Activated CD8-positive, alpha-beta memory T cell treated with anti-CD3 and anti-CD28 coated beads for 24 hours (primary cell): ENCODE data around the gene CACNA1A.
A peak's percentile ranks its signal among the peaks of the same experiment; 100 is the strongest.
"Not testable (repeated sequence)": the region's sequence is repeated elsewhere in the genome, so short reads cannot be mapped to it uniquely, and the experiment has no call there.

Experiments
- DNase-seq: peaks from one replicate; pipeline ENCODE4 v3.0.0-alpha.2; 2020

CACNA1A gene

DNA sequence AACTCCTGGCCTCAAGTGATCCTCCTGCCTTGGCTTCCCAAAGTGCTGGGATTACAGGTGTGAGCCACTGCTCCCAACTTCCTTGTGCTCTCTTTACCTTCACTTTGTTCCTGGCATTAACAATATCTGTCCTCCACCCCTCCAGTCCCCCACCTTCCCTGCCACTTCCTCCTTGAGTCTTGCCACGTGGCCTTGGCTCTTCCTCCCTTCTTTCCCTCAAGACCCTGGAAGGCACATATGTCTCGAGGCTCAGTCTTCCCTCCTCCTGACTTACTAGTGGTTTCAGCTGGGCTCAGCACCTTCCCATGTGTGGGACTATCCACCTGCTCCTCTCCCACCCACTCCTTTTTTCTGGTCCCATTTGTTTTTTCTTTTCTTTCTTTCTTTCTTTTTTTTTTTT, 285.4 kb downstream of the CACNA1A start:
- no peak for DNase-seq

DNA sequence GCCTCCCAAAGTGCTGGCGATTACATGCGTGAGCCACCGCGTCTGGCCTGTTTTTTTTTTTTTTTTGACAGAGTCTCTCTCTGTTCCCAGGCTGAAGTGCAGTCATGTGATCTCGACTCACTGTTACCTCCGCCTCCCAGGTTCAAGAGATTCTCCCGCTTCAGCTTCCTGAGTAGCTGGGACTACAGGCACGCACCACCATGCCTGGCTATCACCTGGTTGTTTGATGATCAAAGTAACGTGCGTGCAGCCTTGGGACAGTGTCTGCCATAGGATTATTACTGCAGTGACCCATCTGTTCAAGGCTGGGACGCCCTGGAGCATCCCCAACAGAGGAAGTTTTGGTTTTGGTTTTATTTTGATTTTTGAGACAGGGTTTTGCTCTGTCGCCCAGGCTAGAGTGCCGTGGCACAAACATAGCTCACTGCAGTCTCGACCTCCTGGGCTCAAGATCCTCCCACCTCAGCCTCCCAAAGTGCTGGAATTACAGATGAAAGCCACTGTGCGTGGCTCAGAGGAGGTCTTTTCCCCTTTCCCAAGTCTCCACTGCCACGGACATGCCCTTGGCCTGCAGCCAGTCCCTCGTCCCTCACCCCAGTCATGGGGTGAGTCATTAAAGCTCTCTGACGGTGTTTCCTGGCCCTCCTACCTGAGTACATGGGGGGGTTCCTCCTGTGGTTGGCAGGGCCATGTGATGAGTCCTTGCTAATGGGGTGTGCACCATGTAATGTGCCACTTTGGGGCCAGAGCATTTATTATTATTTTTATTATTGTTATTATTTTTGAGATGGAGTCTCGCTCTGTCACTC, 290.5 kb downstream of the CACNA1A start:
- DNase-seq = peak; percentile 67

DNA sequence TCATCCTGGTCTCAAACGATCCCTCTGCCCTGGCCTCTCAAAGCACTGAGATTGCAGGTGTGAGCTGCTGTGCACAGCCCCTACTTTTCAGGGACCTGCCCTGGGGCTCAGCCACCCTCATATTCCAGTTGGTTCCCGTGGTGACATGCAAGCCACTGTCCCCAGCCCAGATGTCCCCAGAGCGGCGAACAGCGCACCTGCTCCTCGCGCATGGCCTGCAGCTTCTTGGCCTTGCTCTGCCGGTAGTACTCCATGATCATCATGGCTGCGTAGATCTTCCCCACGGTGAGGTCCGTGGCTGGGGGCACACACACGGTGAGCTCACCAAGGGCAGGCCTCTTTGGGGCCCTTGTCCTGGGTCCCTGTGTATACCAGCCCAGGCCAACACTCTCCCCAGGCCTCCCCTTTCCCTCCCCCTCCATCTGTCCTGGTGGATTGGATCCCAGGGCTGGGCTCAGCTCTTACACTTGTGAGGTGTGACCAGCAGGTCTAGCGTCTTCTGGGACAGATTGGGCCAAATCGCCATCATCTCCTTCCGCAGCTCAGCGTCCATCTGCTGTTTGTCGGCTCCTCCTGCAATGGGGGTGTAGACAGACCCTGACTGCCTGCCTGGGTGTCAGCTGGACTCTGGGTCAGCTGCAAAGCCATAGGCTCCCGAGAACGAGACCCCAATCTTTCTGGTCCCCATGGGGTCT, 292.1 kb downstream of the CACNA1A start:
- no peak for DNase-seq

DNA sequence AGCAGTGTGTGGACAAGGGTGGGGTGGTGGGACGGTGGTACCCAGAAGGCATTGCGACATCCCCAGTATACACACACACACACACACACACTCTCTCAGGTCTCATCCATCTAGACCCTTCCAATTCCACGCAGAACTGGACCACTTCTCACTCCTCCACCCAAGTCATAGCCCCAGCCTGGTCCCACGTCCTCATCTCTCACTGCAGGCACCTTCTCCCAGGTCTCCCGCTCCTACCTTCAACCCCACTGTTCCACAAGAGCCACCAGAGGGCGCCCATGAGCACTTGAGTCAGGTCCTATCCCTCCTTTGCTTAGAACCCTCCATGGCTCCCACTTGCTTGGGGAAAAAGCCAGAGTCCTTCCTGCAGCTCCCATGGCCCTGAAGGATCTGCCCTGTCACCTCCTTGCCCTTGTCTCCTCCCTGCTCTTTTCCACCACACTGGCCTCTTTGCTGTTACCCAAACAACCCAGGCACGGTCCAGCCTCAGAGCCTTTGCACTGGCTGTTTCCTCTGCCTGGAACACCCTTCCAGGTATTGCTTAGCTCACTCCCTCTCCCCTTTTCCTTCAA, 293.4 kb downstream of the CACNA1A start:
- DNase-seq = peak; percentile 88

DNA sequence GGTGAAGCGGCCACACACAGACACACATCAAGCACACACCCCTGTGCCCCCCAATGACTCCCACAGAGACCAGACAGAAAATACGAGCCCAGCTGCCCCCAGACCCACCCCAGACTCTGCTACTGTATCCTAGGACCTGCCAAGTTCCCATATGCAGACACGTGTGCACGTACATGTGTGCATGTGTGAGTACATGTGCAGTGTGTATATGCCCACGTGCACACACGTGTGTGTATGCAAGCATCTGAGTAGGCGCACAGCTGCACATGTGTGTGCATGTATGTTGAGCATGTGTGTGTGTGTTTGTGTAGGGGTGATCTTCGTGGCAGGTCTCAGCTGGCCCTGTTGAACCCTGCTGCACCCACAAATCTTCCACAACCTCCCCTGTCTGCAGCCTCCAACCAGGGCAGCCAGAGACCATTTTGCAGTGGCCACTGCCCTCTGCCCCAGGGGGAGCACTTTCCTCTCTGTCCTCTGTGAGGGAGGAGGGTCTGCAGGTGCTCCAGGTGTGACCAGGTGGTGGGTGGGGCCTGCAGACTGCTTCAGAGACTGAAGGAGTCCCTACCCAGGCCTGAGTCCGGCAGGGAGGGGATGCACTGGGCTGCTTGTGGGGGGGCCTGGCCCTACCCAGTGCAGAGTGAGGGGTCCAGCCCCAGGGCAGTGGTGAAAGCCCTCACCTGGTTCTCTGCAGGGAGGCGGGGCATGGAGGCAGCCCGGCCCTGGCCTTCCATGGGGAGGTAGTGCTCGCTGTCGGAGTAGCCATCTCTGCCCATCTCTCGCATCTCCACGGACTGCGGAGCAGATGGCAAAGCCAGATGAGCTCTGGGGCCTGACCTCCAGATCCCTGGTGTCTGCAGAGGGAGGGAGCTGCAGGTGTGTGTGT, 294.6 kb downstream of the CACNA1A start:
- no peak for DNase-seq

DNA sequence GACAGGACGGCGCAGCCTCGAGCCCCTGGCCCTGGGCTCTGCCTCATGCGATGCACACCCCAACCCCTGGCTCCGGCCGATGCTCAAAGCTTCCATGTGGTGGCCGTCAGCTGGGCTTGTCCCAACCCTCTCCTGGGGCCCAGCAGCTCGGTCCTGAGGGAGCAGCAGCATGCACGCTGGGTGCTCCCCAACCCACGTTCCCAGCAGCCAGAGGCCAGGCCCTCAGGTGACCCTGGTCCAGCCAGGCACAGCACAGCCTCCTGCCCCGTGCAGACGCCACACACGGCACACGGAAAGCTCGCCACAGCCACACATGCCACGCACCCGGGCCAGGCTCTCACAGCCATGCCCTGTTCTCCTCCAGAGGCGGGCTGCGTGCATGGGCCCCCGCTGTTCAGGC, 295.3 kb downstream of the CACNA1A start:
- DNase-seq = no peak

DNA sequence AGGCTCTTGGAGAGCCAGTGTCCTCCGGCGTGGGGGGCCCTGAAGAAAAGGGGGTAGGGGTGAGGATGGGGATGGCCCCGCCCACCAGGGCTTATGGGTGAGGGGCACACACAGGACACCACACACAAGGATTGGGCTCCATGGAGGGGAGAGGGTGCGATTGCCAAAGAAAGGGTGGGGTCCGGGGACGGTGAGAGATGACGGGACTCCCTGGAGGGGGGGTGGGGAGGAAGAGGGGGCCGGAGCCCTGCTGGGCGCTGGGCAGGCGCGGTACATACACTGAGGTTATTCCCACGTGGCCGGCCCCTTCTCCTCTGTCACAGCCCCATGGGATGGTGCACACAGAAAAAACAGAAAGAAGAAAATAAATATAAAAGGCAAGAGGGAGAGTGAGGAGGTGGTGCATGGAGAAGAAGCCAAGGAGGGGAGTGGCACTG, 295.9 kb downstream of the CACNA1A start:
- no peak for DNase-seq

DNA sequence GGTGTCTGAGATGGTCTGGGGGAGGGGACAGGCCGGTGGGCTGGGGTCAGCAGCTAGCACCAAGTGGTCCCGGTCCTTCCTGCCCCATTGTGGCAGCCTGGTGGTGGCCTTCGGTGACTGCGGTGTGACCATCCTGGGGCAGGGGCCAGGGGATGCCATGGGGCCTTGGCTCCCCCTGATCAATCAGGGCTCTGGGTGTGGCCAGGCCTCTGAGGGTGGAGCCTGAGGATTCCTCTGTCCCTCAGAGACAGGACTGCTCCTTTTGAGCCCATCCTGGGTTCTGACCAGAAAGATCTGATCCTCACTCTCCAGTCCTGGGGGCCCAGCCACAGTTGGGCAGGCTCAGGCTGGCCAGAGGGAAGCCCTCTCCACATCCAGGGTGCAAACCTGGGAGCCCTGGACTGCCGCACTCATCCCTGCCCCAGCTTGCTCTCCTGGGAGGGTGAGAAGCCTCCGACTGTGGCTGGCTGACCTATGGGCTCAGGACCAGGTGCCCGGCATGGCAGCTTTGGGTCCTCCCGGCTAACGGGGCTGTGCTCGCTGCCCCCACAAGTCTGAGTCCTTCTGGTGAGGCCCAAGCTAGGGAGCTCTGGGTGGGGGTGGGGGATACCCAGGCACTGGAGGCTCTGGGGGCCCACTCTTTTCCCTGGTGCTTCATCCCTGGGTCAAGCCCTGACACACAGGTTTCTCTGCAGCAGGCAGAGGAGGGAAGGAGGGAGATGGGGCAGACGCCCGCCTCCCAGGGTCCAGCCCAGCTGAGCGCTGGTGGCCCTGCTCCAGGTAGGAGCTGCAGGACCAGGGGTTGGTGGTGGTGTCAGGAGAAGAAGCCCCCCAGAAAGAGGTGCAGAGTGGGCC, 296.6 kb downstream of the CACNA1A start:
- DNase-seq = no peak

DNA sequence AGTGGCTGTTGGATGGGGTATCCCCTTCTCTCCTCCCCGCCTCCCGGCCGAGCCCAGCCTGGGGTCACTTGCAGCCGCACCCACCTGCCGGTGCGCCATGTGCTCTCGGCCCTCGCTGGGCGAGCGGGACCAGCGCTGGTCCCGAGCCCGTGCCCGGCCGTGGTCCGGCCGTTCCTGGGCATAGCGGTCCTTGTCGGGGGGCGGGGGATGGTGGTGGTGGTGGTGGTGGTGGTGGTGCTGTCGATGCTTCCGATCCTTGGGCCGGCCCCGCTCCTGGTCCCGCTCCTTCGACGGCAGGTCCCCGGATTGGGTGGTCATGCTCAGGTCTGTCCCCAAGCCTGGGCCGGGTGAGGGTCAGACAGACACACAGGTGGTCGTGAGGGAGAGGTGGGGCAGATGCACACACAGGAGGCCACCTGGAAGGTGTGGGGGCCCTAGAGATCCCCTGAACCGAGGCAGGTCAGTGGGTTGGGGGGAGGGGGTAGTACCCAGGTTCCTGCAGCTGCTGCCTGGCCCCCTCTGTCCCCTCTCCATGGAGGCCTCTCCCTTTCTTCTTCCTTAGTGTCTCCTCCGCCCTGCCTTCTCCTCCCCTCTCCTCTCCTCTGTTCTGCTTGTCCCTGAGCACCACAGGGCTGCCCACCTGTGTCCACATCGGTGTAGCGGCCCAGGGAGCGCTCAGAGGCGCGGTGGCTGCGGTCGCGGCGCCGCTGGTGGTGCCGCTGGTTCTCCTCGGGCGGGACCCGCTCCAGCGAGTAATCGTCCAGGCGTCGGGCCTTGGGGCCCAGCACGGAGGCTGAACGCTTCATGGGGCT, 297.4 kb downstream of the CACNA1A start:
- no peak for DNase-seq

DNA sequence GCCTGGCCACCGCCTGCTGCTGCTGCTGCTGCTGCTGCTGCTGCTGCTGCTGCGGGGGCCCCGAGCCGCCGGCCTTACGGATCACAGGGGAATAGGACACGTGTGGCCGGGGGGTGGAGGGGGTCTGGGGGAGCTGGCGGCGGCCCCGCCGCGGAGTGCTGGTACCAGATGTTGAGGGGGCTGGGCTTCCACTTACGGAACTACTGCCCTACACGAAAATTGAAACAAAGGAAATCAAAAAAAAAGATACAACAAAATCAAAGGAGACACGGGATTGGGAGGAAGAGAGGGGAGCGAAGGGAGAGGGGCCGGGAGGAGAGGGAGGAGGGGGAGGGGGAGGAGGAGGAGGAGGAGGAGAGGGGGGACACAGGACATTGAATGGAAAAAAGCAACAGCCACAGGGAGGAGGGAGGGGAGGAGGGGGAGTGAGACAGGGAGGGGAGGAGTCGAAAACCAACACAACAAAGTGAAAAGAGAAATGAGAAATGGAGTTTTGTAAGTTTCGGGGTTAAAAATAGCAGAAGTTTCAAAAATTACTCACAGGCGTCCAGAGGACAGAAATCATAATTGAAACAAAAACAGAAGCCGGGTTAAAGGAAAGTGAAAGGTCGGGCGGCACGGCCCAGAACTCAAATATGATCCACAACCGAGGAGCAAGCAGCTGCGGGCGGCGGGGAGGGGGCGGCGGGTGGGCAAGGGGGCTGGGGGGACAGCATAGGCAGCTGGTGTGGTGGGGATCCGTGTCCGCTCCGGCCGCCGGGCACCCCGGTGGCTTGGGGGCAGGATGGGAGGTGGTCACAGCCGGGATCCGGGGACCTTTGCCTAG, 298.2 kb downstream of the CACNA1A start:
- peak; percentile 82 for DNase-seq

DNA sequence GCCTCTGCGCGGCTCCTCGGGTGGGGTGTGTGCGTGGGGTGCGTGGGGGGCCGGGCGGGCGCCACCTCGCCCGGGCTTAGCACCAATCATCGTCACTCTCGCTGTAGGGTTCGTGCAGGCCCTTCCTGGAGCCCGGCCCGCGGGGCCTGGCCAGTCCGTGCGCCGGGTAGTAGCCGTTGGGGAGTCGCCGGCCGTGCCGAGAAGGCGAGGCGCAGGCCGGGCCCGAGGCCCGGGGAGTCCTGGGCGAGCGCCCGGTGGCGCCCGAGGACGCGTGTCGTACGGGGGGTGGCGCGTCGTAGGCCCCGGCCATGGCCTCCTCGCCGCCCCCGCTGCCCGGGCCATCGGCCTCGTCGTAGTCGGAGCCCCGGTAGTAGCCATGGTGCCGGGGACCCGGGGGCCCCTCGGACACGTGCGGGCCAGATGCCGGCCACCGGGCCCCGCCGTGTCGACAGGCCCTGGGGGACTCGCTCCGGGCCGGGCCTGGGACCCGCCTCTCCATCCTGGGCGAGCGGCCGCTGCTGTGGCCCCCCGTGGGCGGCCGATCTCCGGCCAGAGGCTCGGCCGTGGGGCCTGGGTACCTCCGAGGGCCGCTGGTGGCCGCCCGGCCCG, 298.9 kb downstream of the CACNA1A start:
- no peak for DNase-seq

DNA sequence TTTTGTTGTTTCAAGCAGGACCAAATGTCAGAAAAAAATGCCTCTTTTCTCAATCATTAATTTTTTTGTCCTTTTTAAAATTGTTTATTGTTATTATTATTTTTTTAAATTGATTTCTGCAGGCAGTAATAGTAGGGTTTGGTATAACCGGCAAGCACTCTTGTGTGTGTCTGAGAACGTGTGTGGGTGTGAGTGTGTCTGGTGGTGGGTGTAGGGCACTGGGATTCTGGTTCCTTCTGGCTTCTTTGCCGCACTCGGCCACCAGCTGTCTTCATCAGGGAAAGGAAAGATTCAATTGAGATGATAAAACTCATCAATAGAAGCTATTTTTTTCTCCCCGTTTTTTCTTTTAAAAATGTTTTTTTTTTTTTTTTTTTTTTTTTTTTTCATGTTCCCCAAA, 299.7 kb downstream of the CACNA1A start:
- DNase-seq = no peak

DNA sequence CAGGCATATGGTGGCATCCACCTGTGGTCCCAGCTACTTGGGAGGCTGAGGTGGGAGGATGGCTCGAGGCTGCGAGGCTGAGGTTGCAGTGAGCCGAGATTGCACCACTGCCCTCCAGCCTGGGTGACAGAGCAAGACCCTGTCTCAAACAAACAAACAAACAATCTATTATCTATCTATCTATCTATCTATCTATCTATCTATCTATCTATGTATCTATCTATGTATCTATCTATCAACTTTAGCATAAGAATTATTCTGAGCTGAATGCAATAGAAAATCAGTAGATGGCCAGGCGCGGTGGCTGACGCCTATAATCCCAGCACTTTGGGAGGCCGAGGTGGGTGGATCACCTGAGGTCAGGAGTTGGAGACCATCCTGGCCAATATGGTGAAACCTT, 304.2 kb downstream of the CACNA1A start:
- DNase-seq = not testable (repeated sequence)

DNA sequence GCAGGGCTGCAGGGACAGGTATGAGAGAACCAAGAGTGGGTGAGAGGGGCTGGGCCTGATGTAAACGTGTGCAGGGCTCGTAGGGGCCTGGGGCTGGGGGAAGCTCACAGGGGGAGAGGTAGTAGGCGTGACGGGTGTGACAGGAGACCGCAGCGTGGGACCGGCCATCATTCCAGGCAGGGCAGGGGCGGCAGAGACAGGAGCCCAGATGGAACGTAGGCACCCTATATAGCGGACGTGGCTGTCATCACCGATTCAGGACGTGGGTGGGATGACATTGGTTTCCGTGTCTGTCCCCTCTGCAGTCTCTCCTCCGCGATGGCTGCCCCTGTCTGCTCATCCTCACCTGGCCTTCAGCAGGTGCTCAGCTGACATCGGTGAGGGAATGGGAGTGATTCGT, 307.6 kb downstream of the CACNA1A start:
- no peak for DNase-seq

DNA sequence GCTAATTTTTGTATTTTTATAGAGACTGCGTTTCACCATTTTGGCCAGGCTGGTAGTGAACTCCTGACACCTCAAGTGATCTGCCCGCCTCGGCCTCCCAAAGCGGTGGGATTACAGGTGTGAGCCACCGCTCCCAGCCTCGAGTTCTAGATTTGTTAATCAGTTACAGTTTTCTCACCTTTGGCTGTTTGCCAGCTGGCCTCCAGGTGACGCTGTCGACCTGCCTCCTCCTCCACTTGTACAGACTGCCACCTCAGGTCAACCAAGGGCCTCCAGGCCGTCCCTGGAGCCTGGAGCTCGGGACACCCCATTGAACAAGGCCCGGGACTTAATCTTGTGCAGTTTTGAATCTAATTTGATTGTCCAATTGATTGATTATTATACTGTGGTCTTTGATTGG, 310.6 kb downstream of the CACNA1A start:
- peak; percentile 72 for DNase-seq

DNA sequence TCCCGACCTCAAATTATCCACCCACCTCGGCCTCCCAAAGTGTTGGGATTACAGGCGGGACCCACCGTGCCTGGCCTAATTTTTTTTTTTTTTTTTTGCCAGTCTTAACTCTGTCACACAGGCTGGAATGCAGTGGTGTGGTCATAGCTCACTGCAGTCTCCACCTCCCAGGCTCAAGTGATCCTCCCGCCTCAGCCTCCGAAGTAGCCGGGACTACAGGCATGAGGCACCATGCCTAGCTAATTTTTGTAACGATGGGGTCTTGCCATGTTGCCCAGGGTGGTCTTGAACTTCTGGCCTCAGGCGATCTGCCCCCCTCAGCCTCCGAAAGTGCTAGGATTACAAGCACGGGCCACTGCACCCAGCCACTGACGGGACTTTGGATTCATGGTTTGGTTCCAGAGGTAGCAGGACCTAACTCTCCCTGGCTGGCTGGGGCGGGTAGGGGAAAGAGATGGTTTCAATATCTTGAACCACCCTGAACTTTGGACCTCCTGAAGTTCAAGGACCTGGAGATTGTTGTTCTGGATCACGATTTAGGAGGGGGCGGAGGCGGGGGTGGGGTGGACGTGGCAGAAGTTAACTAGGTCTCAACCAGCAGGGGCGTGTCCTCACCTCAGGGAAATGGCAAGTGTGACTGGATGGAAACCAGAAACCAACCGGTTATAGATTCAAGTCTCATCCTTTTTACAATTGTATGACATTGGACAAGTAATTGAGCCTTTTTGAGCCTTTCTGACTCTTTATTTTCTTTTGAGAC, 315.3 kb downstream of the CACNA1A start:
- DNase-seq = no peak

DNA sequence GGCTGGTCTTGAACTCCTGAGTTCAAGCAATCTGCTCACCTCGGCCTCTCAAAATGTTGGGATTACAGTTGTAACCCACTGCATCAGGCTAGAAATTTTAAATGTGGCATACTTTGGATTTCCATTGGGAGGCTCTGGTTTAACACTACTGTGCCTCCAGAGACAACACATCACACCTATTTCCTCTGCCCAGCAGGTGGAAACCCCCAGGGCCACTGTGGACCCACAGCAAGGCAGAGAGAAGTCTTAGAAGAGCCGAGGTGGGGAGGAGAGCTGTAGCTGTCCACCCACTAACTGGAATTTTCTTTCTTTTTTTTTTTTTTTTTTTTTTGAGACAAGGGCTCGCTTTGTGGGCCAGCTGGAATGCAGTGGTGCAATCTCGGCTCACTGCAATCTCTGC, 316.7 kb downstream of the CACNA1A start:
- no peak for DNase-seq

DNA sequence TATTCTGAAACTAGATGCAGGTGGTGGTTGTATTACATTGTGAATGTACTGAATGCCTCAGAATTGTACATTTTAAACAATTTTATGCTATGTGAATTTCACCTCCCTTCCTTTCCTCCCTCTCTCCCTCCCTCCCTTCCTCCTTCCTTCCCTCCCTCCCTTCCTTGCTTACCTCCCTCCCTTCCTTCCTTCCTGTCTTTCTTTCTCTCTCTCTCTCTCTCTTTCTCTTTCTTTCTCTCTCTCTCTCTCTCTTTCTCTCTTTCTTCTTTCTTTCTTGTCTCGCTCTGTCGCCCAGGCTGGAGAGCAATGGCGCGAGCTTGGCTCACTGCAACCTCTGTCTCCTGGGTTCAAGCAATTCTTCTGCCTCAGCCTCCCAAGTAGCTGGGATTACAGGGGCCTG, 318.9 kb downstream of the CACNA1A start:
- no peak for DNase-seq

DNA sequence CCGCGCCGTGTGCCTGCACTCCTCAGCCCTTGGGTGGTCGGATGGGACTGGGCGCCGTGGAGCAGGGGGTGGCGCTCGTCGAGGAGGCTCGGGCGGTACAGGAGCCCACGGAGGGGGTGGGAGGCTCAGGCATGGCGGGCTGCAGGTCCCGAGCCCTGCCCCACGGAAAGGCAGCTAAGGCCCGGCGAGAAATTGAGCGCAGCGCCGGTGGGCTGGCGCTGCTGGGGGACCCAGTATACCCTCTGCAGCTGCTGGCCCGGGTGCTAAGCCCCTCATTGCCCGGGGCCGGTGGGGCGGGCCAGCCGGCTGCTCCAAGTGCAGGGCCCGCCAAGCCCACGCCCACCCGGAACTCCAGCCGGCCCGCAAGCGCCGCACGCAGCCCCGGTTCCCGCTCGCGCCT, 319.6 kb downstream of the CACNA1A start:
- not testable (repeated sequence) for DNase-seq
